Uterus (tissue), 4 donors: ENCODE measurements around the gene CACNA1C. TPM values are rescaled to one million over a fixed set of nuclear protein-coding genes. Genes with fewer than 3 reads are reported as not detected.

Experiments used
- DNase-seq, 2 donors: peaks; one replicate each; pipeline ENCODE4 v3.0.0-alpha.2; 2019 to 2020
- H3K27ac ChIP-seq, 2 donors: fragments of 200-600 bp; sonication (generic); 1 replicate in 1 of 2; 2 replicates in 1 of 2; pipeline ENCODE4 v1.5.1; 2016 to 2018
- H3K27me3 ChIP-seq, 2 donors: fragments of 200-600 bp; sonication (generic); one replicate each; pipeline ENCODE4 v1.5.1; 2018 to 2019; ENCODE audit warnings: control low read depth in 1 of 2
- H3K36me3 ChIP-seq, 2 donors: fragments of 200-600 bp; sonication (generic); one replicate each; pipeline ENCODE4 v1.5.1; 2019; ENCODE audit warnings: control low read depth in 1 of 2
- H3K4me1 ChIP-seq, 2 donors: fragments of 200-600 bp; sonication (generic); one replicate each; pipeline ENCODE4 v1.5.1; 2018 to 2019; ENCODE audit warnings: control low read depth in 1 of 2
- H3K4me3 ChIP-seq, 2 donors: fragments of 200-600 bp; sonication (generic); 1 replicate in 1 of 2; 2 replicates in 1 of 2; pipeline ENCODE4 v1.5.1; 2018 to 2019; ENCODE audit warnings: mild to moderate bottlenecking in 1 of 2
- H3K9me3 ChIP-seq, 2 donors: fragments of 200-600 bp; sonication (generic); one replicate each; pipeline ENCODE4 v1.5.1; 2019; ENCODE audit warnings: control low read depth in 1 of 2
- POLR2A ChIP-seq, 2 donors: fragments of 450-650 bp; IDR thresholded peaks; one replicate each; pipeline ENCODE4 v1.6.1; 2016; ENCODE audit warnings: antibody characterized with exemption in 2 of 2, mild to moderate bottlenecking in 1 of 2, moderate library complexity in 1 of 2
- intact Hi-C: fragments of 100-400 bp; cut with DNase I; formaldehyde crosslinking; loops from one replicate; pipeline ENCODE4 v1.15.1; 2023; ENCODE audit warnings: low total_unique reads
- total RNA-seq, 4 donors: library from RNA; depleted of rRNA in 3 of 4; stranded (reverse); fragments of >200 nt in 3 of 4; gene quantifications; one replicate each; pipeline versions ENCODE4 v1.1.0 to v1.2.4, GENCODE V29; 2014 to 2023
- TF ChIP-seq, protein P1 (sequence below), 4 experiments: fragments of 200-600 bp in 2 of 4; fragments of 450-650 bp in 2 of 4; sonication (generic) in 2 of 4; IDR thresholded peaks; one replicate each; pipeline ENCODE4 v1.5.1; 2016 to 2019; ENCODE audit warnings: antibody characterized with exemption in 4 of 4, mild to moderate bottlenecking in 2 of 4, moderate library complexity in 1 of 4
- donor health status: DM: yes; HTN: yes; CAD: no.

CACNA1C gene
- total RNA-seq, 4 donors from 2014 or later, result 15.9 to 121 (median 32.1) TPM

DNA sequence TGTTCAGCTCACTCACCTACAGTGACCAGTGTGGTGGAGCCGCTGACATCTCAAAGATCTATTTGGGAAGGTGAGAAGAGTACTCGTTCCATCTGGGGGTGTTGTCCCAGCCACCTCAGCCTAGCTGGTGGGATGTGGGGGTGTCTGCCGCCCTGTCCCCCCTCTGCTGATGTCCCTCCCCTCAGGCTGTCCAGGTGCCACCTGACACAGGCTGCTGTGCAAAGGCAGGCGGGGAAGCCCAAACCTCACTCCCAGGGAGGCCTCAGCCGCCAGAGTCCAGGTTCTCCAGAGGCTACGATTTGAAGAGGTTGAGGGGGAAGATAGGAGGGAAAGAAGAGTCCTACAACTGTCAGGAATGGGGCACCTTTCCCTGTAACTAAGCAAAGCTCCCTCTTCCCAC is 690.7 kb downstream of the CACNA1C start:
- DNase-seq, result no peak
- no peaks in the 10 kb centered on the region for H3K36me3 ChIP-seq
- no peak overlapping the region for H3K27ac ChIP-seq
- no peak overlapping the region for H3K4me3 ChIP-seq
- no peaks in the 10 kb centered on the region for H3K4me1 ChIP-seq
- H3K27me3 ChIP-seq, result no peaks in the 10 kb centered on the region
- TF ChIP-seq POLR2A (IDR thresholded peaks at IDR 0.05), result no peak
- TF ChIP-seq, protein P1, sequence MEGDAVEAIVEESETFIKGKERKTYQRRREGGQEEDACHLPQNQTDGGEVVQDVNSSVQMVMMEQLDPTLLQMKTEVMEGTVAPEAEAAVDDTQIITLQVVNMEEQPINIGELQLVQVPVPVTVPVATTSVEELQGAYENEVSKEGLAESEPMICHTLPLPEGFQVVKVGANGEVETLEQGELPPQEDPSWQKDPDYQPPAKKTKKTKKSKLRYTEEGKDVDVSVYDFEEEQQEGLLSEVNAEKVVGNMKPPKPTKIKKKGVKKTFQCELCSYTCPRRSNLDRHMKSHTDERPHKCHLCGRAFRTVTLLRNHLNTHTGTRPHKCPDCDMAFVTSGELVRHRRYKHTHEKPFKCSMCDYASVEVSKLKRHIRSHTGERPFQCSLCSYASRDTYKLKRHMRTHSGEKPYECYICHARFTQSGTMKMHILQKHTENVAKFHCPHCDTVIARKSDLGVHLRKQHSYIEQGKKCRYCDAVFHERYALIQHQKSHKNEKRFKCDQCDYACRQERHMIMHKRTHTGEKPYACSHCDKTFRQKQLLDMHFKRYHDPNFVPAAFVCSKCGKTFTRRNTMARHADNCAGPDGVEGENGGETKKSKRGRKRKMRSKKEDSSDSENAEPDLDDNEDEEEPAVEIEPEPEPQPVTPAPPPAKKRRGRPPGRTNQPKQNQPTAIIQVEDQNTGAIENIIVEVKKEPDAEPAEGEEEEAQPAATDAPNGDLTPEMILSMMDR (IDR thresholded peaks at IDR 0.05), result no peak
- H3K9me3 ChIP-seq, result no peaks in the 10 kb centered on the region
- intact Hi-C loops, result no loop called here

- H3K4me1 ChIP-seq, result no peaks in the 10 kb centered on the region
- no peak overlapping the region for H3K4me3 ChIP-seq
- intact Hi-C loops, result no loop called here
- H3K36me3 ChIP-seq, result no peaks in the 10 kb centered on the region
- TF ChIP-seq POLR2A (IDR thresholded peaks at IDR 0.05), result no peak
- TF ChIP-seq, protein P1 (IDR thresholded peaks at IDR 0.05), result no peak
- no peak for DNase-seq
- H3K27ac ChIP-seq, result no peak overlapping the region
- no peaks in the 10 kb centered on the region for H3K27me3 ChIP-seq
- H3K9me3 ChIP-seq, result no peaks in the 10 kb centered on the region
Observed at GRCh38 chr12:2745655-2746054, 692.9 kb downstream of the CACNA1C start.

Other genes starting within 250 kb of the CACNA1C start
- not detected for gene LRTM2, start 232.4 kb upstream of the CACNA1C start, total RNA-seq
- gene CACNA2D4, start 134.3 kb upstream of the CACNA1C start, total RNA-seq, result 1 to 10 TPM in 3 of 4 donors, not detected in 1; 2.6 to 4.1 (median 4.0) TPM
- gene DCP1B, start 48.5 kb upstream of the CACNA1C start, total RNA-seq, result 10 to 100 TPM; 13.6 to 34.4 (median 20.7) TPM